ENCODE measurements around the gene SIAE.

- TF ChIP-seq RAD51 (IDR thresholded peaks at IDR 0.05) = no peak
- TF ChIP-seq CHD2 (IDR thresholded peaks at IDR 0.05; ENCODE audit: borderline replicate concordance, low read depth, low read length) = 0 out of 2 replicates have a peak, but pooled peaks have one; percentile 15
These were observed 604 bp upstream of the SIAE start for GRCh38 chr11:124674168-124674517.
